Activated CD8-positive, alpha-beta memory T cell treated with anti-CD3 and anti-CD28 coated beads, Interleukin-2, amount 50 U/mL, for 48 hours (primary cell): Measurements from ENCODE around the gene F12.
A peak's percentile ranks its signal among the peaks of the same experiment; 100 is the strongest.

Experiments used
- DNase-seq: peaks from one replicate; pipeline ENCODE4 v3.0.0-alpha.2; 2020

The F12 gene

GRCh38 chr5:177446200-177447065 is 37.1 kb upstream of the F12 start, which contains the start of gene PRR7:
TSS of gene PRR7 (plus strand) at chr5:177446814. CDS start at chr5:177455068, 8,254 bp downstream.
- peak; percentile 87 for DNase-seq

- no peak for DNase-seq
These were observed 36.5 kb upstream of the F12 start for GRCh38 chr5:177445917-177446199.

- peak; percentile 76 for DNase-seq
These were observed 35.9 kb upstream of the F12 start for GRCh38 chr5:177445052-177445916.

- peak; percentile 69 for DNase-seq
These were observed 35.0 kb upstream of the F12 start for GRCh38 chr5:177444106-177445051.

GRCh38 chr5:177443144-177443983 is 34.0 kb upstream of the F12 start:
- peak; percentile 64 for DNase-seq

- DNase-seq: peak; percentile 59
These were observed 32.9 kb upstream of the F12 start for GRCh38 chr5:177442066-177442826.

GRCh38 chr5:177440990-177441780 is 31.8 kb upstream of the F12 start:
- DNase-seq: peak; percentile 54

GRCh38 chr5:177440211-177440989 is 31.0 kb upstream of the F12 start:
- DNase-seq: peak; percentile 65

GRCh38 chr5:177439518-177440053 is 30.2 kb upstream of the F12 start:
- DNase-seq: no peak

- DNase-seq: peak; percentile 56
These were observed 29.1 kb upstream of the F12 start for GRCh38 chr5:177438468-177438867.

- DNase-seq: no peak
These were observed 28.3 kb upstream of the F12 start for GRCh38 chr5:177437623-177438022.

GRCh38 chr5:177435847-177436536 is 26.6 kb upstream of the F12 start:
- DNase-seq: peak; percentile 53

GRCh38 chr5:177434942-177435738 is 25.8 kb upstream of the F12 start:
- DNase-seq: no peak

GRCh38 chr5:177434437-177434836 is 25.1 kb upstream of the F12 start:
- DNase-seq: peak; percentile 78

GRCh38 chr5:177433658-177434217 is 24.4 kb upstream of the F12 start:
- DNase-seq: no peak

- no peak for DNase-seq
These were observed 23.7 kb upstream of the F12 start for GRCh38 chr5:177432839-177433657.
